HepG2 (cell line): Measurements from ENCODE around the gene LRIG1. TPM values are rescaled to one million over a fixed set of nuclear protein-coding genes. Genes with fewer than 3 reads are reported as not detected.

Experiments used
- HNF4G ChIP-seq, 2 experiments: sonication (generic) in 1 of 2; formaldehyde crosslinking in 1 of 2; IDR thresholded peaks; 2 replicates each; pipeline versions ENCODE4 v1.4.0 to v1.6.1; 2011 to 2020; ENCODE audit warnings: borderline replicate concordance in 2 of 2, low read depth in 2 of 2, mild to moderate bottlenecking in 2 of 2, low read length in 1 of 2, missing genetic modification reagents in 1 of 2, moderate library complexity in 1 of 2
- KAT2B ChIP-seq: fragments of 150-350 bp; IDR thresholded peaks from 2 replicates; pipeline ENCODE4 v1.6.1; 2014; ENCODE audit warnings: low read depth, low read length, borderline replicate concordance
- MATR3 ChIP-seq: sonication (generic); formaldehyde crosslinking; IDR thresholded peaks from 2 replicates; pipeline ENCODE4 v1.4.0; 2020; ENCODE audit warnings: missing genetic modification reagents
- PRPF4 ChIP-seq: fragments of 200-400 bp; formaldehyde crosslinking; IDR thresholded peaks from 2 replicates; pipeline ENCODE4 v1.6.1; 2016; ENCODE audit warnings: low read length, low read depth; ENCODE audit not compliant: poor library complexity, severe bottlenecking
- RERE ChIP-seq: IDR thresholded peaks from 2 replicates; pipeline ENCODE4 v1.6.1; 2016; ENCODE audit warnings: low read depth, missing genetic modification reagents, missing compliant biosample characterization
- REXO4 ChIP-seq: sonication (generic); formaldehyde crosslinking; IDR thresholded peaks from 2 replicates; pipeline ENCODE4 v1.8.0; 2022; ENCODE audit warnings: missing genetic modification reagents, mild to moderate bottlenecking, borderline replicate concordance
- SKIL ChIP-seq: sonication (generic); formaldehyde crosslinking; IDR thresholded peaks from 2 replicates; pipeline ENCODE4 v1.8.0; 2022; ENCODE audit warnings: missing genetic modification reagents, mild to moderate bottlenecking, moderate library complexity, borderline replicate concordance
- TCF7L2 ChIP-seq: IDR thresholded peaks from 2 replicates; pipeline ENCODE4 v1.6.1; 2011; ENCODE audit warnings: mild to moderate bottlenecking, low read depth, low read length, moderate library complexity
- TIGD3 ChIP-seq: sonication (generic); formaldehyde crosslinking; IDR thresholded peaks from 2 replicates; pipeline ENCODE4 v1.5.1; 2020; ENCODE audit warnings: mild to moderate bottlenecking, missing genetic modification reagents, borderline replicate concordance
- TRIM22 ChIP-seq: fragments of 450-650 bp; IDR thresholded peaks from 2 replicates; pipeline ENCODE4 v1.6.1; 2017
- ZBTB20 ChIP-seq: sonication (generic); formaldehyde crosslinking; IDR thresholded peaks from 2 replicates; pipeline ENCODE4 v1.8.1; 2023; ENCODE audit warnings: missing genetic modification reagents, low read depth, mild to moderate bottlenecking, borderline replicate concordance
- ZBTB8A ChIP-seq: sonication (generic); formaldehyde crosslinking; IDR thresholded peaks from 2 replicates; pipeline ENCODE4 v1.4.0; 2020; ENCODE audit warnings: mild to moderate bottlenecking, low read depth, missing genetic modification reagents, borderline replicate concordance
- ZGPAT ChIP-seq: IDR thresholded peaks from 2 replicates; pipeline ENCODE4 v1.6.1; 2016; ENCODE audit warnings: mild to moderate bottlenecking
- ZMYM2 ChIP-seq: sonication (generic); formaldehyde crosslinking; IDR thresholded peaks from 2 replicates; pipeline ENCODE4 v1.8.0; 2022; ENCODE audit warnings: mild to moderate bottlenecking, missing genetic modification reagents
- ZNF350 ChIP-seq: sonication (generic); formaldehyde crosslinking; IDR thresholded peaks from 2 replicates; pipeline ENCODE4 v1.4.0; 2020; ENCODE audit warnings: mild to moderate bottlenecking, low read depth, missing genetic modification reagents, borderline replicate concordance
- ZNF546 ChIP-seq: sonication (generic); formaldehyde crosslinking; conservative IDR thresholded peaks from 2 replicates; pipeline ENCODE4 v1.8.1; 2023; ENCODE audit warnings: mild to moderate bottlenecking, missing genetic modification reagents
- ZNF792 ChIP-seq: IDR thresholded peaks from 2 replicates; pipeline ENCODE4 v1.6.1; 2016
- polyA plus RNA-seq, 8 experiments: library from polyadenylated mRNA; depleted of rRNA in 3 of 8; stranded (reverse) in 7 of 8; unstranded in 1 of 8; fragments of >200 nt; fragmentation: Illumina TruSeq in 4 of 8; extraction: Trizol in 4 of 8; gene quantifications; 2 replicates each; pipeline versions ENCODE4 v1.2.1 to v1.2.3, GENCODE V29; 2011 to 2016; ENCODE audit warnings: low read depth in 4 of 8, missing spikeins in 1 of 8, mixed read lengths in 1 of 8; ENCODE audit not compliant: insufficient read depth in 1 of 8
- total RNA-seq, 5 experiments: library from RNA; depleted of rRNA; stranded (reverse); fragments of >200 nt; fragmentation: Illumina TruSeq; extraction: Trizol; gene quantifications; 2 replicates each; pipeline ENCODE4 v1.2.3, GENCODE V29; 2016; ENCODE audit warnings: low read depth in 1 of 5

The LRIG1 gene
- total and polyA plus RNA-seq, 2 of the 13 experiments (the other 11 are each of a cell fraction or from before 2014, with no cell fraction given), result 17.8 to 24.8 TPM

- TF ChIP-seq RERE (CRISPR knock-in tag) (0 out of 2 replicates have a peak, but pooled peaks have one; percentile 37), ZBTB8A (CRISPR knock-in tag) (no peak), HNF4G (IDR thresholded peaks at IDR 0.05; ENCODE audit: borderline replicate concordance, low read depth, low read length) (peak; percentile 86), HNF4G (CRISPR knock-in tag; IDR thresholded peaks at IDR 0.05; ENCODE audit: borderline replicate concordance, low read depth) (no peak), ZNF350 (CRISPR knock-in tag) (no peak), REXO4 (CRISPR knock-in tag) (no peak), PRPF4 (no peak), MATR3 (no peak), TCF7L2 (no peak), TRIM22 (no peak), ZNF546 (CRISPR knock-in tag) (no peak), ZMYM2 (CRISPR knock-in tag) (no peak), SKIL (CRISPR knock-in tag) (no peak), ZNF792 (CRISPR knock-in tag) (0 out of 2 replicates have a peak, but pooled peaks have one; percentile 68), KAT2B (no peak), ZGPAT (CRISPR knock-in tag) (peak; percentile 69), TIGD3 (CRISPR knock-in tag) (no peak), ZBTB20 (CRISPR knock-in tag) (0 out of 2 replicates have a peak, but pooled peaks have one; percentile 59)
These were observed 37.7 kb downstream of the LRIG1 start (continued) for GRCh38 chr3:66463054-66463631.
